Left lung (tissue), 10 donors: Measurements from ENCODE around the gene RGS7. TPM values are rescaled to one million over a fixed set of nuclear protein-coding genes. Genes with fewer than 3 reads are reported as not detected.

Experiments
- ATAC-seq: fragments of 200-7000 bp; cut with Tn5 transposase; one replicate; pipeline ENCODE4 v1.9.1; 2020; ENCODE audit warnings: moderate library complexity
- DNase-seq, 4 donors: peaks; one replicate each; pipeline ENCODE4 v3.0.0-alpha.2; 2013 to 2020
- H3K27ac ChIP-seq, 2 donors: fragments of 200-600 bp; sonication (generic) in 1 of 2; one replicate each; pipeline versions ENCODE4 v1.5.0 to v1.8.0; 2020 to 2021
- H3K27me3 ChIP-seq, 2 donors: fragments of 200-600 bp; sonication (generic) in 1 of 2; one replicate each; pipeline versions ENCODE4 v1.5.0 to v1.8.0; 2020 to 2021
- H3K36me3 ChIP-seq, 2 donors: fragments of 200-600 bp; sonication (generic) in 1 of 2; one replicate each; pipeline versions ENCODE4 v1.5.0 to v1.8.0; 2020 to 2021
- H3K4me1 ChIP-seq, 2 donors: fragments of 200-600 bp; one replicate each; pipeline ENCODE4 v1.8.0; 2021
- H3K4me3 ChIP-seq, 2 donors: fragments of 200-600 bp; sonication (generic) in 1 of 2; one replicate each; pipeline versions ENCODE4 v1.5.0 to v1.8.0; 2020 to 2021; ENCODE audit warnings: mild to moderate bottlenecking in 1 of 2
- H3K9me3 ChIP-seq, 2 donors: fragments of 200-600 bp; sonication (generic) in 1 of 2; one replicate each; pipeline versions ENCODE4 v1.5.0 to v1.8.0; 2020 to 2021
- CTCF ChIP-seq, 2 donors: fragments of 200-600 bp; sonication (generic) in 1 of 2; IDR thresholded peaks; one replicate each; pipeline versions ENCODE4 v1.5.0 to v1.8.0; 2021; ENCODE audit warnings: antibody characterized with exemption in 2 of 2
- intact Hi-C, 2 donors: fragments of 100-400 bp; cut with DNase I; formaldehyde crosslinking; loops; one replicate each; pipeline versions ENCODE4 v1.11.2 to v1.14.2; 2022
- polyA plus RNA-seq, 6 donors: library from polyadenylated mRNA; unstranded; fragments of 120-200 nt; gene quantifications; one replicate each; pipeline ENCODE4 v1.2.1, GENCODE V29; 2013; ENCODE audit not compliant: insufficient read length in 6 of 6
- total RNA-seq, 2 donors: library from RNA; stranded (reverse); fragmentation: NEBNext Ultra II Directional; extraction: Animal tissue kit (Norgen Biotek cat#: 25700); gene quantifications; one replicate each; pipeline ENCODE4 v1.2.1, GENCODE V29; 2021
- donor health status: DM: no; HTN: yes; CAD: no.
- donor health status: DM: no; HTN: no; CAD: no.

The RGS7 gene
- total and polyA plus RNA-seq, 8 donors: 0.11 to 0.43 (median 0.30) TPM; not detected in 2

DNA sequence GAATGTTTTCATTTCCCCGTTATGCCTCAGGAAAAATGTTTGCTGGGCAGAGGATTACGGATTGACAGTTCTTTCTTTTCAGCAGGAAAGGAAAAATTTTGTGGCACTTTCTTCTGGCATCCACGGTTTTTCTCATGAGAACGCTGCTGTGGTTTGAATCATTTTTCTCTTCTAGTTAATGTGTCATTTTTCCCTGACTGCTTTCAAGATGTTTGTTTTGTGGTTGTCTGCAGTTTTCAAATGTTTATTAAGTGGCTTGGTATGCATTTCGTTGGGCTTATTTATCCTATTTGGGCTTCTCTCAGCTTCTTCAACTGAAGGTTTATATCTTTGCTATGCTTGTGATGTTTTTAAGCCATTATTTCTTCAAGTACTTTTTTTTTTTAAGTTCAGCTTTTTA lies 359.0 kb downstream of the RGS7 start:
- Histone ChIP-seq H3K27me3 (no peaks in the 10 kb centered on the region), H3K27ac (no peak overlapping the region), H3K36me3 (no peaks in the 10 kb centered on the region), H3K4me1 (no peaks in the 10 kb centered on the region), H3K4me3 (no peak overlapping the region), H3K9me3 (peaks cover 0 to 9% of the 10 kb centered on the region in 2 donors)
- DNase-seq: no peak
- TF ChIP-seq CTCF (IDR thresholded peaks at IDR 0.05): no peak
- peak; percentile 71 for ATAC-seq
- intact Hi-C loops: no loop called here

GRCh38 chr1:240993004-240993403 lies 364.0 kb downstream of the RGS7 start:
- H3K4me3 ChIP-seq: no peak overlapping the region
- no peaks in the 10 kb centered on the region for H3K36me3 ChIP-seq
- H3K27me3 ChIP-seq: no peaks in the 10 kb centered on the region
- no peaks in the 10 kb centered on the region for H3K4me1 ChIP-seq
- intact Hi-C loops: no loop called here
- ATAC-seq: no peak
- no peak for TF ChIP-seq CTCF (IDR thresholded peaks at IDR 0.05)
- no peak for DNase-seq
- H3K9me3 ChIP-seq: peaks cover 0 to 2% of the 10 kb centered on the region in 2 donors
- H3K27ac ChIP-seq: no peak overlapping the region

DNA sequence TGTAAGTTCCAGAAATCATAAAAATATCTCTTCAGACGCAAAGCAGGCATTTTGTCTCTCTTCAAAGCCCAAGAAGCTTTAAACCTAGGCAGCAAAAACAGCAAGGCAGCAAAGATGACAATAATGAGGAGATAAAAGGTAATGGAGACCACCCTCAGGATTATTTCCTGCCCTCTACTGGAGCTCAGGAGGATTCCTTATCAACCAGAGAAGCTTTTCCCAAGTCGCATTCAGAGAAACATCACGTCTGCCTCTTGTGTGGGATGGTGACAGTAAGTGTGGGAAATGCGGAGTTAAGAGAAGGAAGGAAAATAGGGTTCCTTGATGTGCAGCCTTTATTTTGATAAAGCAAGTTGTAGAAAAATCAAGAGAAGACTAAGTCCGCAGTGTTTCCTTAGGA lies 365.8 kb downstream of the RGS7 start:
- TF ChIP-seq CTCF (IDR thresholded peaks at IDR 0.05): no peak
- intact Hi-C loops: no loop called here
- ATAC-seq (no peak), DNase-seq (no peak)
- Histone ChIP-seq H3K4me3 (no peak overlapping the region), H3K27ac (no peak overlapping the region), H3K36me3 (no peaks in the 10 kb centered on the region), H3K27me3 (no peaks in the 10 kb centered on the region), H3K4me1 (no peaks in the 10 kb centered on the region), H3K9me3 (peaks cover 0 to 6% of the 10 kb centered on the region in 2 donors)

- intact Hi-C loops: no loop called here
- no peak for ATAC-seq
Measured at GRCh38 chr1:240987928-240988327, 369.1 kb downstream of the RGS7 start.

DNA sequence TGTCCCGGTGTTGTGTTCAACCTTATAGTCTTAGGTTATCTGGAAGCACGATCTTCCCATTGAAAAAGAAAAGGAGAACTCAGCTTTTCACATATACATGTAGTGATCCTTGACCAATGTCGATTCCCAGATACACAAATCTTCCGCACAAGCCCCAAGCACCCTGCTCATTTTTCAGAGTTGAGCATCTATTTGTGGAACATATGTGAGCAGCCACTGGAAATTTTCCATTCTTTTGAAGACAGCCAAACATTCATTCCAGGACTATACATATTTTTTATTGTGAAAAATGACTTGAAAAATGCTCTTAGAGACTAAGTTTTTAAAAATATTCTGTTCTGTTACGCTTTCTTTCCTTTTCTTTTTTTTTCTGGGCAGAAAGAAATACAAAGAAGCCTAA lies 371.9 kb downstream of the RGS7 start:
- no peaks in the 10 kb centered on the region for H3K27me3 ChIP-seq
- no peak overlapping the region for H3K27ac ChIP-seq
- no peak for DNase-seq
- TF ChIP-seq CTCF (IDR thresholded peaks at IDR 0.05): no peak
- intact Hi-C loops: no loop called here
- H3K9me3 ChIP-seq: peaks cover 0 to 4% of the 10 kb centered on the region in 2 donors
- H3K4me3 ChIP-seq: no peak overlapping the region
- no peak for ATAC-seq
- no peaks in the 10 kb centered on the region for H3K4me1 ChIP-seq
- no peaks in the 10 kb centered on the region for H3K36me3 ChIP-seq

More at GRCh38 chr1:240987928-240988327, 369.1 kb downstream of the RGS7 start:
- H3K36me3 ChIP-seq: no peaks in the 10 kb centered on the region
- H3K9me3 ChIP-seq: peaks cover 0 to 4% of the 10 kb centered on the region in 2 donors
- no peak overlapping the region for H3K4me3 ChIP-seq
- no peaks in the 10 kb centered on the region for H3K27me3 ChIP-seq
- H3K4me1 ChIP-seq: no peaks in the 10 kb centered on the region
- no peak for DNase-seq
- no peak overlapping the region for H3K27ac ChIP-seq
- no peak for TF ChIP-seq CTCF (IDR thresholded peaks at IDR 0.05)
